ENCODE results near the gene CENPO.

- TF ChIP-seq CTCF (conservative IDR thresholded peaks at IDR 0.05 in 1 of 2, IDR thresholded peaks at IDR 0.05 in 1 of 2; ENCODE audit: low read depth in 1 of 2, low read length in 2 of 2) (no peak), EZH2 (IDR thresholded peaks at IDR 0.05; ENCODE audit: low read length, missing control alignments) (no peak)
Measured at GRCh38 chr2:24747299-24747698, 45.9 kb upstream of the CENPO start.

Measured in fibroblast of lung (primary cell).